ENCODE data around the gene PCSK7.

GRCh38 chr11:117225553-117226170, 6.2 kb downstream of the PCSK7 start:
- TF ChIP-seq CTCF (IDR thresholded peaks at IDR 0.05; ENCODE audit: insufficient read depth, low read length, poor library complexity, severe bottlenecking) (no peak), EZH2phosphoT487 (conservative IDR thresholded peaks at IDR 0.05; ENCODE audit: low read length) (no peak)
